ENCODE measurements around the gene INPP5D.

- TF ChIP-seq CHD2 (IDR thresholded peaks at IDR 0.05; ENCODE audit: low read length) (no peak), TBP (IDR thresholded peaks at IDR 0.05; ENCODE audit: low read depth, low read length) (no peak), RAD21 (IDR thresholded peaks at IDR 0.05 in 1 of 2, conservative IDR thresholded peaks at IDR 0.05 in 1 of 2; ENCODE audit: low read depth in 2 of 2, low read length in 2 of 2) (no peak), CEBPB (IDR thresholded peaks at IDR 0.05; ENCODE audit: low read depth, low read length) (no peak), GABPA (IDR thresholded peaks at IDR 0.05; ENCODE audit: borderline replicate concordance, insufficient read depth, low read length) (no peak), CTCF (IDR thresholded peaks at IDR 0.05; ENCODE audit: control extremely low read depth in 1 of 3, insufficient read depth in 1 of 3, low read depth in 1 of 3, low read length in 3 of 3) (no peak), TCF12 (IDR thresholded peaks at IDR 0.05; ENCODE audit: low read depth, low read length) (no peak), ATF2 (IDR thresholded peaks at IDR 0.05; ENCODE audit: low read length) (no peak), TAF1 (IDR thresholded peaks at IDR 0.05; ENCODE audit: low read depth, low read length) (no peak)
Observed at GRCh38 chr2:233079473-233079877, 19.3 kb downstream of the INPP5D start.

Measured in H1 (cell line).